Stimulated activated CD4-positive, alpha-beta T cell treated with anti-CD3 and anti-CD28 coated beads, Interleukin-12 subunit alpha, Interleukin-12 subunit beta, amount 100 ng/mL, for 4 hours (primary cell): ENCODE results near the gene PNPO.
A peak's percentile ranks its signal among the peaks of the same experiment; 100 is the strongest.

Source experiments
- DNase-seq: peaks from one replicate; pipeline ENCODE4 v3.0.0-alpha.2; 2020

Gene PNPO

DNA sequence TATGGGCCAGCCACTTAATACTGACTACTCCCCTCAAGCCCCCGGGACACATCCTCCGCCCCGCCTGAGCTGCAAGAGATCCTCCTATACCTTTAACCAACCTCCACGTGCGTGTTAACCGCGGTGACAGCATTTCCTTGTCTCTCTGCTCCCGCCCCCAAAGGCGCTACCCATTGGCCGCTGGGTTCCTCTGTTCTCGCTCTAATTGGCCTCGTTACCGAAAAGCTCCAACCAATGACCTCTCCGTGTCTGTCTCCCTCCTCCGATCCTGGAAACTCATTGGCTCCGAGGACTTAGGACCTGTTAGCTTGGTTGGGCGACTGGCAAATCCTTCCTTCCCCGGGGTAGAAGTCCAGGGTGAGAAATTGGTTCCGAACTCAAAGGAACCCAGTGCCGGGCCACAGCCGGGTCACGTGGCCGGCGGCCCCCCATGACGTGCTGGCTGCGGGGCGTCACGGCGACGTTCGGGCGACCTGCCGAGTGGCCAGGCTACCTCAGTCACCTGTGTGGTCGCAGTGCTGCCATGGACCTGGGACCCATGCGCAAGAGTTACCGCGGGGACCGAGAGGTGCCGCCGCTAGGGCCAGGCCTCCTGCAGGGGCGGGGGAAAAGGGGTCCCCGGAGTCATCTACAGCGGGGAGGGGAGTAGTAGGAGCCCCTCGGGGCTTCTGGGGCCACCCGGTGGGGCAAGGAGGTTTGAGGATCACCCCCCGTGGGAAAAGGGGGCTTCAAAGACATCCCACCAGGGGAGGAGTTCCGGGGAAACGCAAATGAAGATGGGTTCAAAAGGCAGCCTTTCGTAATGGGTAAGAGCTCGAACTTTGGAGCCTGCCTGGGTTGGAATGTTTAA, at the start of gene PNPO:
PNPO (plus strand) TSS at position 326 of the 850 bp plus-strand sequence; CDS start at position 431, 105 bp downstream.
- DNase-seq: peak; percentile 87

DNA sequence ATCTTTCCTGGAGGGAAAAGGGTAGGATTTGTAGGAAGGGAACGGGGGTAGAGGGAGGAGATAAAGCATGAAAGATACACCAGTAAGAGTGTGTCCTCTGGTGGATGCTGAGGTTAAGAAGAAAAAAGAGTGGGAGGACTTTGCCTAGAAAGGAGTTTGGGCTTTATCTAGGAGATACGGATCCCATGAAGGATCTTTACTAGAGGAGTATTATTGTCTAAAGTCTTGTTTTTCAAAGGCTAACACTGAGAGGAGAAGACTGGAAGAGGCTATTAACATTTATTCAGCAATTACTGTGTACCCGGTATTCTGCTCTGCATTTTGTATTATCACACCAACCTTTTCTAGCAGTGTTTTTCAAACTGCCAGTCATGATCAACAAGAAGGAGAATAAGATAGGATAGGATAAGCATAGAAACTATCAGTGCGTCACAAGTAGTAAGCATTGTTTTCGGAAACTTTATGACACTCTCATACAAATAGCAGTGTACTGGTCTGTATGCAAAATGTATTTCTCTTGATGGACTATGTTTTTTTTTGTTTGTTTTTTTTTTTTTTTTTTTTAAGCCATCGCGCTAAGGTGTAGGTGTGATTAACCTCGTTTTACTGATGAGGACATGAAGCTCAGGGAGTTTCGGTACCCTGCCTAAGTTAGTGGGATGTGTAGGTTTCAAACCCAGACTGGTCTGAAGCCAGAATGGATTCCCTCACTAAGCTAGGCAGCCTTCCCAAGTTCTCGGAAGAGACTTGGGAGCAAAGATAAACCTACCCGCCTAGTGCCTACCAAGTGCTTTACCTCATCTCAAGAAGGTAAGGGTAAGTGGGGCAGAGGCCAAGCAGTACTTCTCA, 46.6 kb upstream of the PNPO start:
- DNase-seq: no peak

DNA sequence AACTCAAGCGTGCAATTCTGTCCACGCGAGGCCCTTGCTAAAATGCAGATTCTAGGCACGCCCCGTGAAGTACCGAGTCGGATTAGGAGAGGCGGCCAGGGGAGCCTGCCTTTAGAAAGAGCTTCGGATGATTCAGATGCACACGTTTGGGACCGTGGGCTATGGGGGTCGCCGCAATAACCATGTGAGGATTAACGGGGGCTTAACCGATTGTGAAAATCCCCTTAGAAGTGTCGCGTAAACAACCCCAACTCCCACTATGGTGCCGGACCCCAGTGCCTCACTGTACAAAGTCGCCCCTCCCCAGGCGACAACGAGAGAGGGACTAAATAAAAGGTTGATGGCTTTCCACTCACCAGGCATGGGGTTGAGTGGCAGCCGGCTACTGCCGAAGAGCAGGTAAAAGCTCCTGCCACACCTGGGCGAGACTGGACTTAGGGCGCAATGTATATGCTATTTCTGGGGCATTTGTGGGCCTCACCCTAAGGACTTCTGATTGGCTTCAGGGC, 46.0 kb upstream of the PNPO start:
- peak; percentile 20 for DNase-seq

DNA sequence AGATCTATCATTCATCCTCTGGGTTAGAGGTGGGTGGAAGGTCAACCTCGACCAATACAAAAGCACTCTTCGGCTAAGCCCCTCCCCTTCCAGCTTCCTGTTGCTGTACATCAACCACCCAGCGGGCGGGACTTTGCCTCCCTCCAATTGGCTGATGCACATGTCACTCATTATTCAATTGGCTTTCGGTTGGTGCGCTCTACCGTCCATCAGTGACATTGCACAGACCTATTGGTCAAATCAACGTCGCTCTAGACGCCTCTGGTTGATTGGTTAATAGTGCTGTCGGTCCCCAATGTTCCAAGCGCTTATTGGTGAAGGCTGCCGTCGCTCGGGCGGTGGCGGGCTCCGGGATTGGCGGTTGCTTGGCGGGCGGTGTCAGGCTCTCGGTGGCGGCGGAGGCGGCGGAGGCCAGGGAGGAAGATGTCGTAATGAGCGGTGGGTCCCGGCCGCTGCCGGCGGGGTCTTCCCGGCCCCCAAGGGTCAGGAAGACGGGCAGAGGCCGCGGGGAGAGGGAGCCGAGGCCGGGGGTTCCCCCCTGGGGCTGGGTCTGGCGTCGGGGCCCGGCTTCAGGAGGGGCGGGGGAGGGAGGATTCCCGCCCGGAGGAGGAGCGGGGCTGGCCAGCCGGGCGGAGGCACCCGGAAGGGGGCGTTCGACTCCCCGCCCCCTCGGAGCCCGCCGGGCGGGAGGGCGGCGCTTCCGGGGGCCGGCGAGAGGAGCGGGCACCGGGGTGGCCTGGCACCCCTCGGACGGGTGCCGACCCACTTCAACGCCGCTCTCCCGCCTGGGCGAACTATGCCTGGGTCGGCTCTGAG, 45.3 kb upstream of the PNPO start, which contains the start of gene SP2:
SP2 (plus strand) TSS at position 381 of the 816 bp plus-strand sequence; CDS start at position 432, 51 bp downstream.
- peak; percentile 96 for DNase-seq

DNA sequence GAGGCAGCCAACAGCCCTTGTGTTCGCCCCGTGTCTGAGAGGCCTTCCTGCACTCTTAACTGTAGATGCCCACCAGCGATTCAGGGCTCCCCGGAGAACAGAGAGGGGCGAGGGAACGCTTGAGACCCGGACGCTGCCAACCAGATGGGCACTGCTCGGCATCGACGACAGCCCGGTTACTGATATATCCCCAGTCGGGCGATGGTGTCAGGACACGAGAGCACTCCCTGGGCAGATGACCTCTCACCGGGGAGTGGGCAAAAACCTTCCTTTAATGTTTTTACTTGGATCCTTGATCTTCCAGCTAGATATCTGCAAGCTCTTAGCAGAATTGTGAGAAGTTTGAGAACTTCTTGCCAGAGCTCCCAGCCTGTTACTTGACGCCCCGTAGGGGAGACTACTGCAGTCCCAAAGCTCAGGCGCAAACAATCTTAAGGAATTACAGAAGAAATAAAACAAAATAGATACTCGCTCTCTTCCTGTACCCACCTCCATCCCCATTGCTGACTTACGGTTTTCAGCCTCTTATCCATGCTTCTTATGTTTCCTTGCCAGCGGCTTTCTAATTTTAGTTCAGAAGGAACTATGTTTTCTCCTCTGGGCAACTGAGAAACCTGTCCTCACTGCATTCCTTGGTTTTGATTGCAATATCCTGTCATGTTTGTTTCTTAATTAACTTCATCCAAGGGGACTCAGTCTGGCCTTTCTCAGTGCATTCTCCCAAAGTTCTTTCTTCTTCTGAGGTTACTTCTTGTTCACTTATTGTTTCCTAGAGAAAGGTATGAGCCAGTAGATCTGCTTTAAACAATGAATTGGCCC, 44.5 kb upstream of the PNPO start:
- DNase-seq: no peak

DNA sequence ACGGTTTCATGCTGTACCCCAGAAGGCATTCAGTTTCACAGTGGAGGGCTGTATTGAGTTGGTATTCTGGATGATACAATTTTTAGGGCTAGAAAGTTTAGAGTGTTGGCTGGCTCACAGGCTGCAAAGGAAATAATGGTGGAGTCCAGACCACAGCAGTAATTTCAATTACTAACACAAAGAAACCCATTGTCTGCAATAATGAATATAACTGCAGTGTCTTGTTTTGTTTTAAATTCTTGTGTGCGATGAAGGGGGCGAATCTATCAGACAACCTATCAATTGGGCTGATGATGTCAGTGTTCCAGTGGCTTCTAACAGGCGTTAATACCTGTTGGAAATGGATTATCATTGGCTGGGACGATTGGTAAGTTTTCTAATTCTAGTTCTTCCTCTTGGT, 43.8 kb upstream of the PNPO start:
- no peak for DNase-seq

DNA sequence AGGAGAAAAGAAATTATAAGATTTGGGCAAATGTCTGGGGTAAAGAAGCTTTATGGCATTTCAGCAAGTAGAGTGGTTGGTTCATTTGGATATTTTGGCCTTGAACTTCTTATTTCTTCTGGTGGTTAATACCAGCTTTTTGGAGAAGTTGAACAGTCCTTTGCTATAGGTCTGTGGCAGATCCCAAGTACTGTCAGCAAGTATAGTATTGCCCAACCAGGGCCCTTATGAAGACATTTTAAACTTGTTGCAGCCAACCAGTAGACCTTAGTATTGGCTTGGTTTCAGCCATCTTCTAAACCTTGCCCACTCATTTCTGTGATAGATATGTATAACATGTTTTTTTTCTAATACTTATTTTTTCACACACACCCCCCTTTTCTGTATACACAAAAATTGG, 43.1 kb upstream of the PNPO start:
- DNase-seq: no peak

DNA sequence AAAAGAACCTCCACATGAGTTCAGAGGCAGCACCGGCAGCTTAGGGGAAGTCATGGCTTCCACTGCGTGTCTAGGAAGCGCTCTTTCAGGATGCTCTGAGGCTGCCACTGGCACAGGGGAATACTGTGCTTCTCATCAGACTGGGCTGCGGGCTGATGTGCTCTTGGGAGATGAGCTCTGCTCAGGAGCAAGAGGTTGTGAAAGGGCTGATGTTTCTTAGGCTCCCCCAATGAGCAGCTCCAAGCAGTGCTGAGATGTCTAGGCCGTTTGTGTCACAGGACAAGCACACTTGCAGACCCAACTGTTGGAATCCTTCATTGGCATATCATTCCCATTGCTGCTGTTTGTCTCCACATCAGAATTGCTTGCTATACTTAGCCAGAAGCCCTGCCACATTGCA, 41.7 kb upstream of the PNPO start:
- DNase-seq: no peak

DNA sequence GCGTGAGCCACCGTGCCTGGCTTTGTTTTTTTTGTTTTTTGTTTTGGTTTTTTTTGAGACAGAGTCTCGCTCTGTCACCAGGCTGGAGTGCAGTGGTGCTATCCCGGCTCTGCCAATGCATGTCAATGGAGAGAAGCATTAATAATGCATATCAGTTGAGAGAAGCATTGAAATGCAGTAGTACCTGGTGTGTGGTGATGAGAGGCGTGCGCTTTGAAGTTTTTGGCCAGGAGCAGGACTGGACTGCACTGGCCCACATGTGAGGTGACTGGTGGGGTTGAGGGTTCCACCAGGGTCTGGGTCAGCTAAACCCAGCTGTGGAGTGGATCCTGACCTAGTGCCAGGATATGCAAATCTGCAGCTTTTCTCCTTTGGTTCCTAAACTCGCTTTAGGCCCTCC, 39.9 kb upstream of the PNPO start:
- DNase-seq: no peak

DNA sequence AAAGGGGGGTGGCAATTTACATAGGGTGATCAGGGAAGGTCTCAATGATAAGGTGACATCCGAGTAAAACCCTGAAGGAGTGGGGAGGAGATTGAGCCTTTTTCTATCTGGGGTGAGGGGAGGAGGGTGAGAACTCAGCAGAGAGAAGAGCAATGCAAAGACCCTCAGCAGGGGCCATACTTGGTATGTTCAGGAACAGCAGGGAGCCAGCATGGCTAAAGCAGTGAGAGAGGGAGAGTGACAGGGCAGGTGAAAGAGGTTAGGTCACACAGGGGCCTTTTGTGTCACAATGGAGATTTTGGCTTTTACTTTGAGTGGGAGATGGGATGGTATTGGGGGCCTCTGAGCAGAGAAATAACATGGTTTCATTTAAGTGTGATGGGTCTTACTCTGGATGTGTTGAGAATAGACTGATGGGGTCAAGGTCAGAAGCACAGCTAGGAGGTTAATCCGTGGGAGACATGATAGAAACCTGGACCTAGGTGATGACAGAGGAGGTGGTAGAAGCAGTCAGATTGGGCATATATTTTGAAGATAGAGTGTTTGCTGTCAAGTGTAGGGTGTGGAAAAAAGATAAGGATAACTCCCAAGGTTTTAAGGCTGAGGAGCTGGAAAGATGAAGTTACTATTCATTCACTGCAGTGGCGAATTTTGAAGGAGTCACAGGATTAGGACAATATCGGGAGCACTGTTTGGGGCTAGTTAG, 39.2 kb upstream of the PNPO start:
- DNase-seq: no peak

DNA sequence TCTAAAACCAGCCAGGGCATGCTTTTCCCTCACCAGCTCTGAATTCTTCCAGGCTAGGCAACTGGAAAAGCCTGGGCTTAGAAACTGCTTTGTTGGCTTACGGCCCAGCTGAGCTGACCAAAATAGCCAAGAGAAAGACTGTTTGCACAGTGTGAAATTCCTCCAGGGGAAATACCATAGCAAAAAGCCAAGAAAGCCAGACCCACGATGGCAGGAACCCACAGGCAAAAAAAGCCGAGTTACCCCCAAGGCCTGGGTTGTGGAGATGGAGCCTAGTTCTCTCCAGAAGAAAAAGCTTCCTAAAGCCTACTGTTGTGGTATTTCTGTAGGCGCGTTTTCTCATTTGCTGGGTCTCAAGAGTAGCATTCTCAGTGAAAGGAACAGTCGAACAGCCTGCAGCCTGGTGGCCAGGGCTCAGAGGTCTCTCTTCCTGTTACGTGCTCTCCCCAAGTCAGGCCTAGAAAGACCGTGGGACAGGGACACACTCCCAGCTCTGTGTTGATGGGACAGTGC, 36.1 kb upstream of the PNPO start:
- DNase-seq: no peak

DNA sequence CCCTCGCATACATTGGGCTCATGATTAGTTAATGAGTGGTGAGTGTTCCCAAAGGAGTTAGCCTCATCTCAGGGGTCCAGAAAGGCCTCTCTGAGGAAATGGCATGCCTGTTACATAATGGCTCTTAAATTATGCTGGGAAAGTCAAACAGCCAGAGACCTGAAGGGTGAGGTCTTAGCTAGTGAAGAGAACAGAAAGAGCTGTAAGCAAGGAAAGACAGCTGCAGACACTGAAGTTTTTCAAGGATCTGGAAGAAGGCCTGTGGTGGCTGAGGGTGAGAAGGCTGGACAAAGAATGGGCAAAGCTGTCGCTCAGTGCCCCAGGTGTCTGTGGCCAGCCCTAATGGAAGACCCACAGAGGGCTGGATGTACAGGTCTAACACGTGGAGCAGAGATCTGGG, 34.9 kb upstream of the PNPO start:
- no peak for DNase-seq

DNA sequence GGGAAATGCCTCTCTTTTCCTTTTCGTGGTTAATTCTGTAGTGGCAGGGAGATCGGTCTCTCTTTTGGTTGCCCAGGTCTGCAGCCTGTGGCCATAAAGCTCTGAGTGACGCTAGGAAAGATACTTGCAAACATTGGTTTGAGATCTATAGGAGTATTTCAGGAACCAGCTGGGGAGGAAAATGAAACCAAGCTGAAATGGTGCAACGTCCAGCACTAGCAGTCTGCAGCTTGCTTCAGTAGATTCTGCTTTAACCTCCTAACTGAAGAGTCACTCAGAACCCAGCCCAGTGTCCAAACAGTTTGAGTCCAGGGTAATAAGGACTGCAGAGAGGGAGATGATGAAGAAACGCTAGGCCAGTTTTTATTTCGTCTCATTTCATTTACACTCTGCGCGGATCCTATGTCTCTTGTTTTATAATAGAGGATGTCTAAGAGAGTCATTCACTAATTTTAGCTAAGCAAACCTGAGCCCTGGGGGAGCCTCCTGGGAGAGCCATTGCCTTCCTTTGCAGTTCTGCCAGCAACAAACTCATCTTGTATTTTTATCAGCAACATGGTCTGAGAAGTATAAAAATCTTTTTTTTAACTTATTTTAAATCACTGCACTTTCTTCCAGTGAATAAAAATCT, 33.3 kb upstream of the PNPO start:
- DNase-seq: no peak

DNA sequence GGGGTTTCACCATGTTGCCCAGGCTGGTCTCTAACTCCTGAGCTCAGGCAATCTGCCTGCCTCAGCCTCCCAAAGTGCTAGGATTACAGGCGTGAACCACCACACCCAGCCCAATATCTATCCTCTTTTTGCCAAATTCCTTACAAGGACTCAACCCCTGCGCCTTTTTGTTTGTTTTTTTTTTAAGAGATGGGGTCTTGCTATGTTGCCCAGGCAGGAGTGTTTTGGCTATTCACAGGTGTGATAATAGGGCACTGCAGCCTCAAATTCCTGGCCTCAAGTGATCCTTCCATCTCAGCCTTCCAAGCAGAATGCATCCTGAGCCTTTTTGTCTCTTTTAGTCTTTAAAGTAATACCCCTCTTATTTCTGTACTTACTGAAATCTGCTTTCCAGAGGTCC, 28.3 kb upstream of the PNPO start:
- DNase-seq: no peak

DNA sequence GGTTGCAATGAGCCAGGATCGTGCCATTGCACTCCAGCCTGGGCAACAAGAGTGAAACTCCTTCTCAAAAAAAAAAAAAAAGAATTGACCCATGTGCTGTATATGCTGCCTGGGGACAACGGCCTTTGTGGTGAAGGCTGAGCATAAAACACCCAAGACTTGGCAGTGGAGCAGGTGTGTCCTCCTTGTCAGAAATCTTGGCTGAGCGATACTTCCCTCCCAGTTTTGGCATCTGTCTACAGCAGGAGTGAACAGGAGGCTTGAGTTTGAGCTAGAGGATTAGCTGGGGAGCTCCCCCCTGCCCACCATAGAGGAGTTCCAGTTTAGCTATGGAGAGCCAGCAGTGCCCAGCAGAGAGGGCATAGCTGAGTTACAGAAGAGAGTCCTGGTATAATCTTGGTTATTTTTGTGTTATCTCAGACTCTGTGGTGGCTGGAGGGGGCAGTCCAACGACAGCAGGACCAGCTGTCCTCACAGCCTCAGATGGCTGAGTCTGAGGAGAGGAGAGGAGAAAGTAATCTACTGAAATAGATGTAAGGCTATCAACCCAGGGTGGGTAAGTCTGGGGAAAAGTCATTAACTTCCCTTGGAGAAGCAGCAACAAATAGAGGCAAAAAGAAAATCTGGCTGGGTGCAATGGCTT, 26.9 kb upstream of the PNPO start:
- DNase-seq: no peak

DNA sequence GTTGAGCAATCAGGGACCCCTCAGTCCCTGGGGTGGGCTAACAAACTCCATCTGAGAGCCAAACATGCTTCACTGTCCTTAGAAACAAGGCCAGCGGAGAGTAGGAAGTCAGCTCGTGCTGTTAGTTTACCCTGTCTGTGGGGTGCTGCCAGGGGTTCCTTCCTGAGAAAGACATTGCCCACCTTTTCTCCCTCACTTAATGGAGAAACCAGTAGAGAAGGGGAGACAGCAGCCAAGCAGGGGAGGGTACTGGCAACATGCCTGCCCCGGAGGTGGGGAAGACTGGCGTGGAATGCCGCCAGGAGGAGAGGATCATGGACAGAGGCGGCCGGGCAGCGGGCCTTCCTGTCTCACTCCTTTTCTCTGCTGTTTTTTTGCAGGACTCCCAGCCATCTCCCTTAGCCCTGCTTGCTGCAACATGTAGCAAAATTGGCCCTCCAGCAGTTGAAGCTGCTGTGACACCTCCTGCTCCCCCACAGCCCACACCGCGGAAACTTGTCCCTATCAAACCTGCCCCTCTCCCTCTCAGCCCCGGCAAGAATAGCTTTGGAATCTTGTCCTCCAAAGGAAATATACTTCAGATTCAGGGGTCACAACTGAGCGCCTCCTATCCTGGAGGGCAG, 25.5 kb upstream of the PNPO start:
- DNase-seq: no peak

DNA sequence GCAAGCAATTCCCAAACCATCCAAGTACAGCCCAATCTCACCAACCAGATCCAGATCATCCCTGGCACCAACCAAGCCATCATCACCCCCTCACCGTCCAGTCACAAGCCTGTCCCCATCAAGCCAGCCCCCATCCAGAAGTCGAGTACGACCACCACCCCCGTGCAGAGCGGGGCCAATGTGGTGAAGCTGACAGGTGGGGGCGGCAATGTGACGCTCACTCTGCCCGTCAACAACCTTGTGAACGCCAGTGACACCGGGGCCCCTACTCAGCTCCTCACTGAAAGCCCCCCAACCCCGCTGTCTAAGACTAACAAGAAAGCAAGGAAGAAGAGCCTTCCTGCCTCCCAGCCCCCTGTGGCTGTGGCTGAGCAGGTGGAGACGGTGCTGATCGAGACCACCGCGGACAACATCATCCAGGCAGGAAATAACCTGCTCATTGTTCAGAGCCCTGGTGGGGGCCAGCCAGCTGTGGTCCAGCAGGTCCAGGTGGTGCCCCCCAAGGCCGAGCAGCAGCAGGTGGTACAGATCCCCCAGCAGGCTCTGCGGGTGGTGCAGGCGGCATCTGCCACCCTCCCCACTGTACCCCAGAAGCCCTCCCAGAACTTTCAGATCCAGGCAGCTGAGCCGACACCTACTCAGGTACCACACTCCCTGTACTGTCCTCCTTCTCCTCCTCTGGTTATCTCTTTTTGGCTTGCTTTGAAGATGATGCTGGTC, 24.7 kb upstream of the PNPO start:
- no peak for DNase-seq

DNA sequence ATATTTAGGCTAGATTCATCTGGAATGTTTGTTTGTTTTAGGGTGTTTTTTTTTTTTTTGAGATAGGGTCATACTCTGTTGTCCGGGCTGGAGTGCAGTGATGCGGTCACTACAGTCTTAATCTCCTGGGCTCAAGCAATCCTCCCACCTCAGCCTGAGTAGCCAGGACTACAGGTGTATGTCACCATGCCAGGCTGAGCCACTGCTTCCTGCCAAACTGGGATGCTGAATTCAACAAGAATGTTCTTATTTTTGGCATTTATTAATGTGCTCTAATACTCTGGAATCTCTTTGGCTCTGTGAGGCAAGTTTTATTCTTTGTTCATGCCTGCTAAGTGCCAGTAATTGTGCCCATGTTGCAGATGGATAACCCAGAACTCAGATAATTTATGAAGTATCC, 23.8 kb upstream of the PNPO start:
- DNase-seq: no peak

DNA sequence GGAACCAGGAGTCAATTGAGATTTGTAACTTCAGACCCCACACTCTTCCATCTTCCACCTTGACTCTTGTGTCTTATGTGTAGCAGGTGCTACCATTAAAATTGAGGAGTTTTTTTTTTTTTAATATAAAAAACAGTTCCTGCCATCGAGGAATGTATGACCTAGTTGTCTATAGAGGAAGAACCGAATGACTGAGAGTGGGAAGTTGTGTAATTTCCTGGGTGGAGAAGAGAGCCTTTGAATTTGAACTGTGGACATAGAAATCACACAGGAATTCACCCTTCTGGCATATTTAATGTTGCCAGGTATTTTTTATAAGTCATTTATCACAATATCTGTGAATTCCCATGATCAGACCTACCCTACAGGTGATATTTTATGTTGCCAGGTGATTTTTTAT, 23.4 kb upstream of the PNPO start:
- DNase-seq: no peak
